GM19463 (cell line): ENCODE results near the gene ECSIT.
"Not testable (repeated sequence)": the region's sequence is repeated elsewhere in the genome, so short reads cannot be mapped to it uniquely, and the experiment has no call there.

ENCODE experiments used
- ATAC-seq: cut with Tn5 transposase; IDR thresholded peaks from one replicate; pipeline ENCODE4 v1.9.1; 2021; ENCODE audit warnings: mild to moderate bottlenecking, moderate library complexity; ENCODE audit not compliant: unreplicated experiment

ECSIT gene, protein sequence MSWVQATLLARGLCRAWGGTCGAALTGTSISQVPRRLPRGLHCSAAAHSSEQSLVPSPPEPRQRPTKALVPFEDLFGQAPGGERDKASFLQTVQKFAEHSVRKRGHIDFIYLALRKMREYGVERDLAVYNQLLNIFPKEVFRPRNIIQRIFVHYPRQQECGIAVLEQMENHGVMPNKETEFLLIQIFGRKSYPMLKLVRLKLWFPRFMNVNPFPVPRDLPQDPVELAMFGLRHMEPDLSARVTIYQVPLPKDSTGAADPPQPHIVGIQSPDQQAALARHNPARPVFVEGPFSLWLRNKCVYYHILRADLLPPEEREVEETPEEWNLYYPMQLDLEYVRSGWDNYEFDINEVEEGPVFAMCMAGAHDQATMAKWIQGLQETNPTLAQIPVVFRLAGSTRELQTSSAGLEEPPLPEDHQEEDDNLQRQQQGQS

DNA sequence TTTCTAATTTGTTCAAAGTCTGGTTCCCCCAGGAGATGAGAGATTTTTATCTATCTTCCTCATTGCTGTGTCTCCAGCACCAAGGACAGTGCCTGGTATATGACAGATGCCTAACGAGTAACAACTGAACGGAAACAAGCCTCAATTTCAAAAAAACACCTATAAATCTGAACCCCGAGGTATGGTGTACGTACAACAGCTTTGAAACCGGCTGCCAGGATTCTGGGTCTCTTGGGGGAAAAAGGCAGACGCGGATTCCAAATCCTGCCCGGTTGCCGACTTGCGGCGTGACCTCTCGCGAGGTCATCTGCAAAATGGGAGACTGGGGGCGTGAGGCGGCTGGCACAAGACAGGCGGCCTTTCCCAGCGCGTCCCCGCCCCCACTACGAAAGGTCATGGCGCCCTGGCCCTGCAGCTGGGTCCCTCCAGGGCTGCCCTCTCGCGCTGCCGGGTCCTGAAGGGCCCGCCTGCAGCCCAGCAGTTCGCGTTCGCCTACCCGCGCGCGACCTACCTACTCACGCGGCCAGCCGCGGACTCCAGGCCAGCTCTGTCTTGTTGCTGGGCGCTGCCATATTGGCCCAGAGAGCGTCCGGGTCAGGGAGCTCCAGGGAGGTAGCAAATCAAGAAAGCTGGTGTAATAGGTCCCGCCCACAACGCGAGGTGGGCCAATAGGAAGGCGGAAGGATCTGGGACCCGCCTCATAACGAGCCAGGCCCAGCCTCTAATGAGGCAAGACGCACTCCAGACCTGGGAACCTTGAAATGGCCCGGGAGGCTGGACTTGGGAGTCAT lies at the start of gene ECSIT:
ECSIT (minus strand) TSS at position 584 of the 791 bp plus-strand sequence. CDS start 9,964 bp downstream, outside the sequence.
- ATAC-seq, result peak; percentile 99

DNA sequence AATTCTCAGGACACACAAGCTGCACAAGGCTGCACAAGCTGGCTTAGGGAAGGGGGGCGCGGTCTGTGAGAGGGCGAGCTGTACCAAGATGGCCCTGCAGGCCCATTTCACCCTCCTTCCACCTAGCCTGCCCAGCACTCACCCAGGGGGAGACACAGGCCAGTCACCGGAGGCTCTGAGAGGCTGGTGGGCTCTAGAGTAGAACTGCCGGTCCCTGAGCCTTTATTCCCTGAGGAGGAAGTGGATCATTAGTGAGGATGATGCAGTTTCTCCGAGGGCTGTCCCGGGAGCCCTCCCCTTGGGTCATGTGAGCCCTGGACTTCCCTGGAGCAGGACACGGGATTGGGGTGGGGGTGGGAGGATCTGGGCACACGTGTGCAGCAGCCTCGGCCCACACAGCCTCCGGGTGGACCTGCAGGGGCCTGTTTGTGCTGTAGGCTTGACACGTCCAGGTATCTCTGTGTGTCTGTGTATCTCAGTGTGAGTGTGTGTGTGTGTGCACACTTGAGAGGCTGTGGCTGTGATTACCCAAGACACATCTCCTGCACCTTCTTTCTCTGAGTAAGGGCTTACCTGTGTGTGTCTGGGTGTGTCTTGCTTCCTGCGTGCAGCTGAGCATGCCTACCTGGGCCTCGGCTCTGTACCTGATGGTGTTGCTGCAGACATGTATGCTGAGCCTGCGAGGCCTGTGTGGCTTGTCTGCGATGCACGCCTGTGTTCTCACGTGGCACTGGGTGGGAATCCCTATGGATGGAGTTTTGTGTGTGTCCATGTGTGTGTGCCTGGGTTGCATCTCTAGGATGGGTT lies 48.7 kb upstream of the ECSIT start, which contains the start of gene ACP5:
ACP5 (minus strand) TSS at position 195 of the 807 bp plus-strand sequence. CDS start 328 bp downstream, outside the sequence.
- ATAC-seq, result no peak

DNA sequence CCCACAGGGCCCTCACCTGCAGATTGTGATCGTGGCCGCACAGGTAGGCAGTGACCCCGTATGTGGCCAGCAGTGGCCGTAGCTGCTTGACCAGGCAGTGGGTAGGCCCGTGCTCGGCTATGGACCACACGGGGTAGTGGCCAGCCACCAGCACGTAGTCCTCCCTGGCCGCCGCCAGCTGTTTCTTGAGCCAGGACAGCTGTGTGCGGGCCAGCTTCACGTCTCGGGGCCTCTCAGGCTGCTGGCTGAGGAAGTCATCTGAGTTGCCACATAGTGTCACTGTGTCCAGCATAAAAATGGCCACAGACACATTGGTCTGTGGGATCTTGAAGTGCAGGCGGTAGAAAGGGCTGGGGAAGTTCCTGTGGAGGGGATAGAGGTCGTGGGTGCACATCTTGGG lies 47.3 kb upstream of the ECSIT start:
- no peak for ATAC-seq

DNA sequence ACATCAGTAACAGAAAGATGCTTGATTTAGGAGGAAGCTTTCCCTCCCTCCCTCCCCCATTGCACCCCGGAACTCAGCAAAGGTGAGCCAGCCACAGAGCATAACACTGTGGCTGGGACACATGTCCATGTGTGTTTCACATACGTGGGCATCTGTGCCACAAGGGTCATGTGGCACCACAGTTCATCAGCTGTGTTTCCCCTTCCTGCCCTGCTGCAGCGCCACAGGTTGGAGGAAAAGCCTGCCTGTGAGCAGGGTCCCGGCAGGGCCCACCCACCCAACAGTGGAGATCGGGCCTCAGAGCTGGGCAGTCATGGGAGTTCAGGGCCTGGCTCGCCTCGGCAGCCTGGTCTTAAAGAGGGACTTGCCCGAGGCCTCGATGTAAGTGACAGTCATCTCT lies 45.8 kb upstream of the ECSIT start:
- ATAC-seq, result no peak

DNA sequence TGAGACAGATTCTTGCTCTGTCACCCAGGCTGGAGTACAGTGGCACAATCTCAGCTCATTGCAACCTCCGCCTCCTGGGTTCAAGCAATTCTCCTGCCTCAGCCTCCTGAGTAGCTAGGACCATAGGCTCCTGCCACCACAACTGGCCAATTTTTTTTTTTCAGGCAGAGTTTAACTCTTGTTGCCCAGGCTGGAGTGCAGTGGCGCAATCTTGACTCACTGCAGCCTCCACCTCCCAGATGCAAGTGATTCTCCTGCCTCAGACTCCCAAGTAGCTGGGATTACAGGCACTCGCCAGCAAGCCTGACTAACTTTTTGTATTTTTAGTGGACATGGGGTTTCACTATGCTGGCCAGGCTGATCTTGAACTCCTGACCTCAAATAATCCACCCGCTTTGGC lies 44.8 kb upstream of the ECSIT start:
- not testable (repeated sequence) for ATAC-seq

DNA sequence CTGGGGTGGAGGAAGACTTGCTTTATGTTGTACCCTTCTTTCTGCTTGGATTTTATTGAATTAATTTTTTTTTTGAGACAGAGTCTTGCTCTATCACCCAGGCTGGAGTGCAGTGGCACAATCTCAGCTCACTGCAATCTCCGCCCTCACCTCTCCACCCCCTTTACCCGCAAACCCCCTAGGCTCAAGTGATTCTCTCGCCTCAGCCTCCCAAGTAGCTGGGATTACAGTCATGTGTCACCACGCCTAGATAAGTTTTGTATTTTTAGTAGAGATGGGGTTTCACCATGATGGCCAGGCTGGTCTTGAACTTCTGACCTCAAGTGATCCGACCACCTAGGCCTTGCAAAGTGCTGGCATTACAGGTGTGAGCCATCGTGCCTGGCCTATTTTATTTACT lies 44.4 kb upstream of the ECSIT start:
- ATAC-seq, result not testable (repeated sequence)

DNA sequence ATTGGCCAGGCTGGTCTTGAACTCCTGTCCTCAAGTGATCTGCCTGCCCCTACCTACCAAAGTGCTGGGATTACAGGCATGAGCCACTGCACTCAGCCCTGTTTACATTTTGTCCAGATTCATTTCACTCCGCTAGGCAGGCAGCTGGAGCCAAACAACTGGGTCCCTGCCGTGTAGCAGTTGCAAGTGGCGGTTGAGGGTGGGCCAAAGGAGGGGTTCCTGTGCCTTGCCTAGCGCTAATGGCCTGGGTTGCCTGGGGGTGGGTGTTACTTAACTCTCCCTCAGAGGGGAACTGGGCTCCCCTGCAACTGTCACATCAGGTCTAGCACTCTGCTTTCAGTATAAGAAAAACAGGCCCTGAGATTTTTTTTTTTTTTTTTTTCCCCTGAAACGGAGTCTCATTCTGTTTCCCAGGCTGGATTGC lies 41.1 kb upstream of the ECSIT start:
- no peak for ATAC-seq

DNA sequence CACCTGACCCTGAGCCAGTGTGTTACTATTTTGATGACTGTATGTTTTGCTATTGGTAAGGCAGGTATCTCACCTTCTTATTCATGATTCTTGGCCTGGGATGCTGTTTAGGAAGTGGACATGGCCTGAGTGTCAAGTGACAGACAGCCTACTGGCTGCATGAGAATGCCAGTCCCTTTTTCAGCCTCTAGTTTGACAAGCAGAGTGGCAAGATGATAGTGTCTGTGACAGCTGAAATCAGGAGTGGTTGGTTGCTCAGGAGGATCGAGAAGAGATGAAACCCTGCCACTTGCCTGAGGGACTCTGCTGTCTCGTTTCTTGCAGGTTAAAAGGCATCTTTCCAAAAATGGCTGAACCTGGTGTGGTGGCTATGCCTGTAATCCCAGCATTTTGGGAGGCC lies 37.2 kb upstream of the ECSIT start:
- no peak for ATAC-seq

DNA sequence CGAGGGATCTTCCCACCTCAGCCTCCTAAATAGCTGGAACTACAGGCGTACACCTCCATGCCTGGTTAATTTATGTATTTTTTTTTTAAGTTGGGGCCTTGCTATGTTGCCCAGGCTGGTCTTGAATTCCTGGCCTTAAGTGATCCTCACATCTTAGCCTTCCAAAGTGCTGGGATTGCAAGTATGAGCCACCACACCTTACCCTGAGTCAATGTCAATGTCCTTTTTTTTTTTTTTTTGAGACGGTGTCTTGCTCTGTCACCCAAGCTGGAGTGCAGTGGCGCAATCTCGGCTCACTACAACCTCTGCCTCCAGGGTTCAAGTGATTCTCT lies 36.7 kb upstream of the ECSIT start:
- not testable (repeated sequence) for ATAC-seq

DNA sequence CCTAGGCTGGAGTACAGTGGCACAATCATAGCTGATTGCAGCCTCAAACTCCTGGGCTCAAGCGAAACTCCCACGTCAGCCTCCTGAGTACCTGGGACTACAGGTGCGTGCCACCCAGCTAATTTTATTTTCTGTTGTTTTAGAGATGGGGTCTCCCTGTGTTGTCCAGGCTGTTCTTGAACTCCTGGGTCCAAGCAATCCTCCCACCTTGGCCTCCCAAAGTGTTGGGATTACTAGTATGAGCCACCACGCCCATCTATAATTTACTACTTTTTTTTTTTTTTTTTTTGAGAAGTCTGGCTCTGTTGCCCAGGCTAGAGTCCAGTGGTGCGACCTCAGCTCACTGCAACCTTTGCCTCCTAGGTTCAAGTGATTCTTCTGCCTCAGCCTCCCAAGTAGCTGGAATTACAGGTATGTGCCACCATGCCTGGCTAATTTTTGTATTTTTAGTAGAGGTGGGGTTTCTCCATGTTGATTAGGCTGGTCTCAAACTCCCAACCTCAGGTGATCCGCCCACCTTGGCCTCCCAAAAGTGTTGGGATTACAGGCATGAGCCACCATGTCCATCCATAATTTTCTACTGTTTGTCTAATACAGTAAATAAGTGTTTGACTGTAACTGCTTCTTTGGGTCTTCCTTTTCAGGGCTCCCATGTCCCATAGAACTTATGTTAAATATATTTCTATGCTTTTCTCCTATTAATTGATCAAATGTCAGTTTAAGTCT lies 35.3 kb upstream of the ECSIT start:
- ATAC-seq, result not testable (repeated sequence)

DNA sequence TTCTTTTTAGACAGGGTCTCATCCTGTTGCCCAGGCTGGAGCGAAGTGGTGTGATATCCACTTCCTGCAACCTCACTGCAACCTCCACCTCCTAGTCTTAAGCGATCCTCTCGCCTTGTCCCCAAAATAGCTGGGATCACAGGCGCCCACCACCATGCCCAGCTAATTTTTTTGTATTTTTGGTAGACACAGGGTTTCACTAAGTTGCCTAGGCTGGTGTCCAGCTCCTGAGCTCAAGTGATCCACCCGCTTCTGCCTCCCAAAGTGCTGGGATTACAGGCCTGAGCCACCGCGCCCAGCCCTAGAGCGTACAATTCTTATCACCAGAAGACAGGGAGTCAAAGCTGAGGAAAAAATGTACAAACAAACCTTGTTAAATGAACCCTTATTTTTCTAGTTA lies 34.6 kb upstream of the ECSIT start:
- no peak for ATAC-seq

DNA sequence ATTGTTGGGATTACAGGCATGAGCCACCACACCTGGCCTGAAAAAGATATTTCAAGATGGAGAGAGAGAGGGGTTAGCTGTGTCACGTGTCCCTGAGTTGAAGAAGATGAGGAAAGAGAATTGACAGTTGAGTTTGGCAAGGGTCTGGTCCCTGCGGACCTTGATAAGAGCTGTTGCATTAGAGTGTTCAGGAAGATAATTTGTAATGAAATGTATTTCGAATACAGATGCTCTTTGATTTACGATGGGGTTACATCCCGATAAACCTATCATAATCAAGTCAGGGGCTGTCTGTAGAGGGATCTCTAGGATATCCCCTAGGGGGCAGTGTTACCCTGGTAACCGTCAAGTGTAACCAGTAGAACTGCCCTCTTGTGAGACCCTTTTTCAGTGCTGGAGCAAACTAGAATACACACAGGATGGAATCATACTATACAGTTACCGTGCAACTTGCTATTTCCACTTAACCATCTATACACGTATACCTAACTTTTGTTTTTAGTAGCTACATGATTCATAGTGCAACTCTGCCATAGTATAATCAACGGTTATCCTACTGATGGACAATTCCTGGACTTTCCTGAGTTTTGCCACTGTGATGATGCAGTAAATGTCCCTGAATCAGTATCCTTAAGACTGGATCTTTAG lies 31.6 kb upstream of the ECSIT start:
- ATAC-seq, result no peak

DNA sequence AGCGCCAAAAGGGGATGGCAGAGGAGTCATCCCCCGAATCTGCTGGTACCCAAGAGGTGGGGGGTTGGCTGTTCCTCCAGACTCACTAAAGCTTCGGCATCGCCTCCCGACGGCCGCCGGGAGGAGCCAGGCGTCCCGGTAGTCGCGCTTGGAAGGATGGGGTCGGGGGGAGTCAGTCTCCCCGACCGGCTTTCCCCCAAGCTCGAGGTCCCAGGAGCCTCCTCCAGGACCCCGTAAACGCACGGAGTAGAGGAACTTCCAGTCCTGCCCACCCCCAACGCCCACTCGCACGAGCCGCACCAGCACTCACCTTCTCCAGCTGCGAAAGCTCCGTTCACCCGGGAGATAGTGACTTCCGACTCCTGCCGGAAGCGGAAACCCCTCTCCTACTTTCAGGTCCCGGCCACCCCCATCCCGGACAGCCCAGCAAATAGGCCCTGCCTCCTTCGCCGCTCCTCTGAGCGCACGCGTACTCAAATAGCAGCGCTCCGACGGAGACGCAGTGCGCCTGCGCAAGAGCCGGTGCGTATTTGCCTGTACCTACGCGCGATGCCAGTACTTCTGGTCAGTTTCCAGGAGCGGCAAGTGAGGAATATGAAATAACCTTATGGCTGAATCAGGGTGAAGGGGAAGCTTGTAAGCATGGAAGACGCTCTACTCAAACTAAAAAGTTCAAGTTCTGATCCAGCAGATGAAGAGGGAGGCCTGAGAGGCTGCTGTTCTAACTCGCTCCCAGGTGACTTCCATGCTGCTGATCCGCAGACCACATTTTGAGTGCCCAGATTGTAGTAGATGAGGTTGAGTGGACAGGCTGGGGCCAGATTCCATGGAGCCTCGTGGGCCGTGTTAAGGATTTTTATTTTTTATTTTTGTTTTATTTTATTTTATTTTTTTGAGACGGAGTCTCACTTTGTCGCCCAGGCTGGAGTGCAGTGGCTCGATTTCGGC lies 30.2 kb upstream of the ECSIT start, which contains the start of gene ELOF1:
ELOF1 (minus strand) TSS at position 350 of the 948 bp plus-strand sequence. CDS start 4,883 bp downstream, outside the sequence.
- ATAC-seq, result peak; percentile 78

DNA sequence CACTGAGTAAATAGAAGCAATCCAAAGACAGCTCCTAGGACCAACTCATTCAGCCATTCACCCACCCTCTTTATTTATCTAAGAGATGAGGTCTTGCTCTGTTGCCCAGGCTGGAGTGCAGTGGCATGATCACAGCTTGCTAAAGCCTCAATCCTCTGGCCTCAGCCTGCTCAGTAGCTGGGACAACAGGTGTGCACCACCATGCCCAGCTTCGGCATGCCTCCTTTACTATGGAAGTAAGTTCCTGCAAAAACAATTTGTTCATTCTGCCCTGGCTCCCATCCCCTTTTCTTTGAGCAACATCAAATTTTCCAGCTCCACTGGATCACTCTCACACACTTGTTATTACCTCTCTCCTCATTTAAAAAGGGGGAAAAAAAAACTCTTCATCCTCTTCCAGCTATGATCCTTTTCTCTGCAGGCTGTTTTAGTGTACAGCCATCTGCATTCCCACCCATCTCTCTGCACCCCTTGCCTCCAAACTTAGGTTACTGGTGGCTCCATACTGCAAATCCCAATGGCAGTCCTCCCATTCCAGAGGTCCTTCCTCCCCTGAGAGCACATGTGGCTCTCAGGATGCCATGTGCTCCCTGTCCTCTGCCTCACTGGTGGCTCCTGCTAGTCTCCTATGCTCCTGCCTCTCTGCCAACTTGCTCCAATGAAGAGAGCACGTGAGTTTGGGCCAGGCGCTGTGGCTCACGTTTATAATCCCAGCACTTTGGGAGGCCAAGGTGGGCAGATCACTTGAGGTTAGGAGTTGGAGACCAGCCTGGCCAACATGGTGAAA lies 27.9 kb upstream of the ECSIT start:
- no peak for ATAC-seq

DNA sequence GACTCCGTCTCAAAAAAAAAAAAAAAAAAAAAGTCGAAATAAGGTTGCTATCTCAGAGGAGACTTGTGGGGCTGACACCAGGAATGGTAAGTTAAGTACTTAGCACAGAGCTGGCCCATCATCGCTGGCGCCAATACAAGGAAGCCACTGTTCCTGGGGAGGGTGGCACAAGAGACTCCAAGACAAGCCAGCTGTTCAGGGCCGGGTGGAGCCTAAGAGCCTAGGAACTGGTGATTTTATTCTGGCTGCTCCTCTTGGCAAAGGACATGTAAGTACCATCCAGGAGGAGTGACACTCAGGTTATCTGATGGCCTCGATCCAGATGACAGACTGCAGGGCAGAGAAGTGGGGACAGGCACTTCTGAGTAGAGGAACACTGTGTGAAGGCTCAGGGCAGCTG lies 26.3 kb upstream of the ECSIT start:
- ATAC-seq, result no peak

DNA sequence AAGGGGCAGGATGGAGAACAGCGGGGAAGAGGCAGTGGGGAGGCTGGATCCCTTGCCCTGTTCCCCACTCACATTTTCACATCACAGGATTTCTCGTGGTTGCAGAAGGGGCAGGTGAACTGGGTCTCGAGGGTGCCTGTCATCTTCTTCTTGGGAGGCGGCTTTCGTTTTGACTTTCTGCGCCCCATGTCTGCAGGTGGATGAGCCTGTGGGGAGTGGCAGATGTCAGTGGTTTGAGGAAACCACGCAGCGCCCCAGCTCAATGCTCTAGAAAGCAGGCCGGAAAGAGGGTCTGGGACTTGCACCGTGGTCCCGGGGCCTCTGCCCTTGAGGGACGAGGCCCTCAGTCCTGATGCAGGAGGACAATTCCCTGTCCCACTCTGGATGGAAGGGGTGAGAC lies 25.2 kb upstream of the ECSIT start:
- no peak for ATAC-seq

DNA sequence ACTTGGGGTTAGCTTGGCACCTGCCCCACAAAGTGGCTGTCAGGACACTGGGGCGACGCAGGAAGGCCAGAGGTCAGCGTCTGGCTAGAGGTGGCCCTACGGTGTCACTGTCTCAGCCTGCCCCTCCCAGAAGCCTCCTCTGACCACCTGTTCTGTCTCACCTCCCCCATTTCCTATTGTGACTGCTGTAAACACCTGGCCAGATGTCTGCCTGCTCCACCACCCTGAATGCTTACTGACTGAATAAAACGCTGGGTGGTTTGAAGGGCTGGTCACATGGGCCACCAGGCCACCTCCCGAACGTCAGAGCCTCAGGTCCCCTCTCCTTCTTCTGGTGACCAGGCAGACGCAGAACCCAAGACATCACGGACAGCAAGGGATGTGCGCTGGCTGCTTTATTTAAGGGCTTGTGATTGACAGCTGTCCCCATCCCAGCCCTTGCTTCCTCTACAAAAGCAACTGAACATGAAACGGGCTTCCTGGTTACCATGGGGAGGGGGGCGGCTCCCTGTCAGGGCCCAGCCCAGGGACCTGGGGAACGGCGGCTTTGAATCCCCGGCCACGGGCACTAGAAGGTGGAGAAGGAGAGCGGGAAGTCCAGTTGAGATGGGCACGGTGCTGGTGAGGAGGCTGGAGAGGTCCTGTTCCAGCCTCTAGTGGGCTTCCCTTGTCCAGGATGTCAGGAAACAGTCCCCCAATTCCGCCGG lies 23.9 kb upstream of the ECSIT start:
- ATAC-seq, result no peak
